Germinal center (tissue), 1 donor: Measurements from ENCODE around the gene MS4A8.
"Not testable (repeated sequence)": the region's sequence is repeated elsewhere in the genome, so short reads cannot be mapped to it uniquely, and the experiment has no call there.

Source experiments
- DNase-seq: peaks from one replicate; pipeline ENCODE4 v3.0.0; 2012; ENCODE audit warnings: mixed read lengths, low spot score

The MS4A8 gene

DNA sequence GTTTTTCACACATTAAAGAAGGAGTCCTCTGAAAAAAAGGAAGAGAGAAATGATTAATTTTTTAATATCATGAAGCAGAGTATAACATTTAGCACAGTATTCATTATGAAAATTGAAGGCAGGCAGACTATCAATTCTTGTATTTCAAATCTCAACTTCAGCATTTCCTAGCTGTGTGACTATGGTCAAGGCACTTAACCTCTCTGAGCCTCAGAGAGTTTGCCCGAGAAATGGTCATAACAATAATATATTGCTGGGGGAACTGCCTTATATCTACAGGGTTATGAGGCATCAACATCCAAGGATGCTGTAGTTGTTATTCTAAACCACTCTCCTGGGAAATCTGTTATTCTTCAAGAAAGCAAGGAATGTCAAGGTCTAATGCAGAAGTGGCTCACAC lies 26.2 kb downstream of the MS4A8 start:
- no peak for DNase-seq

DNA sequence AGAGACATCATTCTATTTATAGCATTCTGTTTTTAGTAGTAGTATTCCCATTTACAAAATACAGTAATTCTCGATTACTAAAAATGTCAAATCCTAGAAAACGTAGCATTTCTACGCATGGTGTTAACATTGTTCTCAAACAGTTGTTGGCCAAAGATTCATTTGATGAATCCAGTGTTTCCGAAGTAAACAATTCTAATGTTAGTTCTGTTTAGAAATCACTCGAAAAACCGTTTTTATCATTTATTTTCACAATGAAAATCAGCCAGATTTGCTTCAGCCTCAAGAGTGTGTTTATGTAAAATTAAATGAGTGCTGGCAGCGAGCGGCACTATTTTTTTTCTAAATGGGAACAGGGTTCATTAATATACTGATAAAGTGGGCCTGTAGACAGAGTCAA lies 32.2 kb downstream of the MS4A8 start:
- DNase-seq = no peak

DNA sequence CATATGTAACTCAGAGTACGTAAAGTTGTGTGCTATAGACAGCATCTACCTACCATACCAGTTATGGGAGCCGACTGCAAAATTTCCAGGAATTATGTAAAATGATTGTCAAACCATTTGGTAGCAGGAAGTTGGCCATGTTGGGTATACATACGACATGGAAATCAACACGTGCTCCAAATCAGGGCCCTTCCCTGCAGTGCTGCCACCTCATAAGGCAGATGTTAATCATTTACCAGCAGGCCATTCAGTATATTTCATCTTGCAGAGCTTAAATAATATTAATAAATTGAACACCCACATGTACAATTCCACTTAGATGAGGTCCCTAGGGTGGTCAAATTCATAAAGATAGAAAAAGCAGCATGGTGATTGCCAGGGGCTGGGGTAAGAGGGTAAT lies 34.9 kb downstream of the MS4A8 start:
- no peak for DNase-seq

DNA sequence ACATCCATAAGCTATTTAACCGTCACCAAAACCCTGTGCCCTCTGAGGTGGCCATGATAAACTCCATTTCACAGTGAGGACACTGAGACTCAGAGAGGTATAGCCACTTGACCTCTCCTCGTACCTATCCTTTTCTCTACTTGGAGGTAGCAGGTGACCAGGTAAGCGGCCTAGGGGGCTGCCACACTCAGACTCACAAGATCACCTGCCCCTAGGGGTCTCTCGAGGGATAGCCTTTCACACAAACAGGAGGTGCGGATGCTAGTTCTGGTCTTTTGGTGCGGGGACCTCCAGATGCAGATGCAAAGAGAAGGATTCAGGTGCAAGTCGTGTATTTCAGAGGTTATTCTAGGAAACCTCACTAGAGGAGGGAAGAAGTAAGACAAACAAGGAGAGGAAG lies 39.7 kb downstream of the MS4A8 start:
- DNase-seq = no peak

- no peak for DNase-seq
These were observed 41.2 kb downstream of the MS4A8 start for GRCh38 chr11:60740573-60740972.

GRCh38 chr11:60741421-60741820 lies 42.0 kb downstream of the MS4A8 start:
- no peak for DNase-seq

GRCh38 chr11:60743058-60743457 lies 43.6 kb downstream of the MS4A8 start:
- DNase-seq = no peak

GRCh38 chr11:60744114-60744513 lies 44.7 kb downstream of the MS4A8 start:
- no peak for DNase-seq

DNA sequence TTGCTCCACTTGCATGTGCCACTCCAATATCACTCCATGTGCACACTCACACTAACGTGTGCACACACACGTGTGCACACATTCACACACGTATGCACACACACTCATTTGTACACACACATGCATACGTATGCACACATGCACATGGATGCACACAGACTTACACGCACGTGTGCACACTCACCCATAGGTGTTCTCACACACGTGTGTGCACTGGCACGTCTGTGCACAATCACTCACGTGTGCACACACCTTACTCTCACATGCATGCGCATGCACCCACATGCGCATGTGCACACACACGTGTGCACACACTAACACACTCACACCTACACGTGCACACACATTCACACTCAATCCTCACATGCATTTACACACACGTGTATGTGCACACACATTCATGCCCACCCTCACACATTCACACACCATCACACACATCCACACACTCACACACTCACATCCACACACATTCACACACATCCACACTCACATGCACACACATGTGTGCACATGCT lies 48.0 kb downstream of the MS4A8 start:
- no peak for DNase-seq

DNA sequence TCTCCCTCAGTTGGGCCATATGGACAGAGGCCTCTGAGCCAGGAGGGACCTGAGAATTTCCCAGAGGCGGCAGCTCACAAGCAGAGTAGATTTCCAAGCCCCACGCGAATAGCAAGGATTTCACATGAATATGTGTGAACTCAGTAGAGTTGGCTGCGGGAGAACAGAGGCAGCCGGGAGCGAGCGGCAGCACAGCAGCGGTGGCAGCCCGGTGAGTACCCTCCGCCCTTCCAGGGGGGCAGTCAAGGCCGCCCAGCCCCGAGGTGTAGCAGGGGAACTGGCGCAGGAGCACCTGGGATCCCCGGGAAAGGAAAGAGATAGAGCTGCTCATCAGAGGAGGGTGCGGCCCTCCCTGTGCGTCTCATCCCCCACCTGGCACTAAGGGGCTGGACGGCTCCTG lies 48.8 kb downstream of the MS4A8 start:
- DNase-seq = no peak

- no peak for DNase-seq
These were observed 49.4 kb downstream of the MS4A8 start for GRCh38 chr11:60748821-60749220.

DNA sequence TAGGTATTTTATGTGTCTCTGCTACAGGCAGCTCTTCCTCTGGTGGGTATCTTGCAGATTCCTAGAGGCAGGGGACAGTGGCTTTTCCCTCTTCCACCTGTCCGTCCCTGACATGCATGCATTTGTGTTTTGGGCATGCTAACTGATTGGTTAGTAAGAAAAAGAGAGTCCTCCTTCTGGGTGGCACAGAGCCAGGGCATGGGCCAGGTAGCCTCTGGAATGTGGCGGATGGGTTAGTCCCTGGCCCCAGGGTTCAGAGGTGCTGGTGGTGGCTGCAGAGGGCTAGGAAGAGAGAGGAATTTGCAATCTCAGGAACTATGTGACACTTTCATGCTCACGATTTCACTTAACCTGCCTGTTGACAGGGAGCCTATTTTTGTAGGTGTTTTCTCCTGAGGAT lies 51.5 kb downstream of the MS4A8 start:
- no peak for DNase-seq

DNA sequence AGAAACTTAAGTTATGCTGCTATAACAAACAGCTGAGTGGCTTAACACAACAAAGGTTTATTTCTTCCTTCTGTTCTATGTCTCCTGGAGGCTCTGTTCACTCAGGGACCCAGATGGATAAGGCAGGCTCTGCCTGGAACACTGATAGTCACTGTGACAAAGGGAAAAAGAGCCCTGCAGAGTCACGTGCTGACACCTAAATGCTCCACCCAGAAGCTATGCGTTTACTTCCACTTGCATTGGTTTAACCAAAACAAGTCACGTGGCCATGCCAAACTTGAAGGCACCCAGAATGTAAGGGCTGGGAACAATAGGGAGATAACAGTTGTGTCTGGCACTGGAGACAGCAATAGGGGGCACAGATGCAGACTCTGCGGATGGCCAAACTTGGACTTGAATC lies 53.9 kb downstream of the MS4A8 start:
- no peak for DNase-seq

DNA sequence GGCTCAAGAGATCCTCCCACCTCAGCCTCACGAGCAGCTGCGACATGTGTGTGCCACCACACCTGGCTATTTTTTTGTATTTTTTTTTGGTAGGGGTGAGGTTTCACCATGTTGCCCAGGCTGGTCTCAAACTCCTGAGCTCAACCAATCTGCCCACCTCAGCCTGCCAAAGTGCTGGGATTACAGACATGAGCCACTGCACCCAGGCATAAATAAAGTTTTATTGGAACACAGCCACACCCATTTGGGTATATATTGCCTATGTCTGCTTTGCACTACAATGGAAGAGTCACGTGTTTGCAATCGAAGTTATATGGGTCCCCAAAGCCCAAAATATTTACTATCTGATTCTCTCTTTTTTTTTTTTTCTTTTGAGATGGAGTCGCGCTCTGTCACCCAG lies 55.5 kb downstream of the MS4A8 start:
- DNase-seq = no peak

GRCh38 chr11:60756307-60757032 lies 57.1 kb downstream of the MS4A8 start, which contains the start of gene MS4A15:
TSS of gene MS4A15 (plus strand) at chr11:60756867. CDS start at chr11:60763734, 6,867 bp downstream.
- DNase-seq = peak; percentile 51

DNA sequence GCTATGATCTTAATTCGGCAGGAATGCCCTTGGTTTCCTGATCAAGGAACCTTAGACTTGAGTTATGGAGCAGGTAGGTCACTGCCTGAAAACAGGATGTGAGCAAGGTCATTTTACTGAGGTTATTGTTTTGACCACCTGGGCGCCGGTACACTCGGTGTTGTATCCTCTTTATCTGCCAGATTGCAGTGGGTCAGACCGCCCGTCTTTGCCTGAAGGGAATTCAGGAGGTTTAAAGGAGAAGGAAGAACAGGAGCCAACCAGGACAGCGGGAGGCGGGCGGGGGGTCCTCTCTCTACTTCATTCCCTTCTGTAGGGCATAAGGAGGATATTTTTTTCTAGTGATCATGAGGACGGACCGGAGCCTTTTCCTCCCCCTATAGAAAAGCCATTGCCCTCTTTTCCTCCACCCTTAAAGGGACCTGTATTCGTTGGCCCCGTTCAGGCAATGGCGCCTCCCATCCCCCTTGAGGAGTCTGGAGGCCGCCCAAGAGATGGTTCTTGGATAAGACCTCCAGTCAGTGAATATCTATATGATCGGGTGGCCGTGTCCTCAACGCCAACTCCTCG lies 57.9 kb downstream of the MS4A8 start:
- no peak for DNase-seq

DNA sequence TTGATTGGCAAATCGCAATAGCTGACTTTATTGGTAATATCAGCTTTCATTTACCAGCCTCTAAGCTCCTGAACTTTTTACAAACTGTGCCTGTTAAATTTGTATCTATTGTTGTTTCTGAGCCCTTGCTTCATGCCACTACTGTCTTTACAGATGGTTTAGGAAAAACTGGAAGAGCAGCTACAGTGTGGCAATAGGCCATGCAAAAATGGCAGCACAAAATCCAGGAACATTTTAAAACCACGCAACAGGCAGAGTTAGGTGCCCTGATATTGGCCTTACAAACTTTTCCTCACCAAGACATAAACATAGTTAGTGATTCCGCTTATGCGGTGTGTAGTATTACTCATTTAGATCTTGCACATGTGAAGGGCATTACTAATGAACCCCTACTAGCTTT lies 59.3 kb downstream of the MS4A8 start:
- DNase-seq = not testable (repeated sequence)

DNA sequence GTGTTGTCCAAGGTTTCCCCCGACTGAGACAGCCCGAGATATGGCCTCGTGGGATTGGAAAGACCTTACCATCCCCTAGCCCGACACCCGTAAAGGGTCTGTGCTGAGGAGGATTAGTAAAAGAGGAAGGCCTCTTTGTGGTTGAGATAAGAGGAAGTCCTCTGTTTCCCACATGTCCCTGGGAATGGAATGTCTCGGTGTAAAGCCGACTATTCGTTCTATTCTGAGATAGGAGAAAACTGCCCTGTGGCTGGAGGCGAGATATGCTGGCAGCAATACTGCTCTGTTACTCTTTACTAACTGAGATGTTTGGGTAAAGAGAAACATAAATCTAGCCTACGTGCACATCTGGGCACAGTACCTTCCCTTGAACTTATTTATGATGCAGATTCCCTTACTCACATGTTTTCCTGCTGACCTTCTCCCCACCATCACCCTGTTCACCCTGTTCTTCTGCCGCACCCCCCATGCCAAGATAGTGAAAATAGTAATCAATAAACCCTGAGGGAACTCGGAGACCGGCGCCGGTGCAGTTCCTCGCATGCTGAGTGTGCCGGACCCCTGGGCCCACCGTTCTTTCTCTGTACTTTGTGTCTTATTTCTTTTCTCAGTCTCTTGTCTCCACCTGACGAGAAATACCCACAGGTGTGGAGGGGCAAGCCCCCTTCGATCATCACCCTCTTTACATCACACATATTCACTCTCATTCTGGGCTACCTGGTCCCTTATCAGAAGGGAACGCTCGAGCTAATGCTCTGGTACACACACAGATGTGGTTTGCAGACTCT lies 60.2 kb downstream of the MS4A8 start:
- not testable (repeated sequence) for DNase-seq

- DNase-seq = no peak
These were observed 62.2 kb downstream of the MS4A8 start for GRCh38 chr11:60761436-60762190.

- DNase-seq = peak; percentile 66
These were observed 63.7 kb downstream of the MS4A8 start for GRCh38 chr11:60762851-60763691.

DNA sequence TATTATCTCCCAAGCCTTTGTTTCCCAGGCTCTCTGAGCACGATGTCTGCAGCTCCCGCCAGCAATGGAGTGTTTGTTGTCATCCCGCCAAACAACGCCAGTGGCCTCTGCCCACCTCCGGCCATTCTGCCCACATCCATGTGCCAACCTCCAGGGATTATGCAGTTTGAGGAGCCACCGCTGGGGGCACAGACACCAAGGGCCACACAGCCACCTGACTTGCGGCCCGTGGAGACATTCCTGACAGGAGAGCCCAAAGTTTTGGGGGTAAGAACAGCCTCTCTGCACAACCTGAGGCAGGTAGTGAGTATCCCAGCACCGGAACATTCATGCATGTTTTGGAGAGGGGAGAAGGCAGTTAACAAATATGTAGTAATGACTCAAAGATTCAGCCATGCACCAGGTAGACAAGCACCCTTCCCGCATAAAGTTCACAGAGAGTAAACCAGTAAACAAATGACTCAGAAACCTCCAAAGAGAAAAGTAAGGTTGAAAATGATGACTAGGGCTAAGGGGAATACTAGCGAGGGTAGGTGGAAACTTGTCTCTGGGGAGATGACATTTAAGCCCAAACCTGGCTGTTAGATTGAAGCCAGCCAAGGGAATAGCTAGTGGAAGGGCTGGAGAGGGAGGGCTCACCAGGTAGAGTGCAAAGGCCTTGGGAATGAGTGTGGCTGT lies 64.4 kb downstream of the MS4A8 start:
- DNase-seq = no peak
